ENCODE results near the gene CCR7.

- no peak for TF ChIP-seq MYC (IDR thresholded peaks at IDR 0.05; ENCODE audit: borderline replicate concordance, low read length)
- TF ChIP-seq POLR2A (IDR thresholded peaks at IDR 0.05; ENCODE audit: low read length): no peak
- TF ChIP-seq JUNB (IDR thresholded peaks at IDR 0.05): no peak
- no peak for TF ChIP-seq EP300 (IDR thresholded peaks at IDR 0.05)
- TF ChIP-seq CTCF (IDR thresholded peaks at IDR 0.05): no peak
- TF ChIP-seq REST (IDR thresholded peaks at IDR 0.05): no peak
- no peak for TF ChIP-seq CHD2 (IDR thresholded peaks at IDR 0.05; ENCODE audit: low read length, partially characterized antibody)
- TF ChIP-seq NPAS2 (CRISPR knock-in tag; IDR thresholded peaks at IDR 0.05; ENCODE audit: borderline replicate concordance): no peak; the same call in 1 of the 2 replicates
- TF ChIP-seq PBX3 (IDR thresholded peaks at IDR 0.05): no peak
These were observed 17.3 kb downstream of the CCR7 start for GRCh38 chr17:40547785-40548478.
